Measurements from ENCODE around the gene MFN2.

MFN2 gene

DNA sequence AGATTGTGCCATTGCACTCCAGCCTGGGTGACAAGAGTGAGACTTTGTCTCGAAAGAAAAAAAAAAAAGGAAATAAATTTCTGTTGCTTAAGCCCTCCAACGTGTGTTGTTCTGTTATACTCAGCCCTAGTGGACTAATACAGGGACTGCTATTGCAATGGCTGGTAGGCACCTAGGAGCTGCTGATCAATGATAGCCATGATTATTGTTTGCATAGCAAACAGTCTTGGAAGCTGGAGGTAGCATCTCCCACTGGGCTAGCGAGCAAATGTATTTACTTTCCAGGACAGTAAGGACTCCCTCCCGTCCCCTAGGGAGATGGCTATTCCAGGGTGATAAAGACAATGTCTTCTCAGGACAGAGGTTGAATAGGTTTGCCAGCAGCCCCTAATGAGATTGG lies 69.4 kb downstream of the MFN2 start:
- no peak for DNase-seq (ENCODE audit: low read depth in 2 of 2)

DNA sequence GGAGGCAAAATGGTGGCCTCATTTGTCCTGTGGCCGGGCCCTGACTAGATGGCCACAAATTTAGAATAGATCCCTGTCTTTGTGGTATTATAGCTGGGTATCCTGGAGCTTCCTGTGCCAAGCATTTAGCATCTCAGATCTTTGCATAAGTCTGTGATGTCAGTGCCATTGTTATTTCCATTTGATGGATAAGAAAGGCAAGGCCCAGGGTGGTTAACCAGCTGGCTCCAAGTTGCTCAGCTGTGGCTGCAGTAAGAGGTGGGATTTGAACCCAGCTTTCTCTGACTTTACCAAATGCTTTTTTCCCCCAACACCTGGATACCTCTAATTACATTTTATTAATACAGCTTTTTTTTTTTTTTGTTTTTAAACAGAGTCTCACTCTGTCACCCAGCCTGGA lies 71.1 kb downstream of the MFN2 start:
- no peak for DNase-seq (ENCODE audit: low read depth in 2 of 2)

DNA sequence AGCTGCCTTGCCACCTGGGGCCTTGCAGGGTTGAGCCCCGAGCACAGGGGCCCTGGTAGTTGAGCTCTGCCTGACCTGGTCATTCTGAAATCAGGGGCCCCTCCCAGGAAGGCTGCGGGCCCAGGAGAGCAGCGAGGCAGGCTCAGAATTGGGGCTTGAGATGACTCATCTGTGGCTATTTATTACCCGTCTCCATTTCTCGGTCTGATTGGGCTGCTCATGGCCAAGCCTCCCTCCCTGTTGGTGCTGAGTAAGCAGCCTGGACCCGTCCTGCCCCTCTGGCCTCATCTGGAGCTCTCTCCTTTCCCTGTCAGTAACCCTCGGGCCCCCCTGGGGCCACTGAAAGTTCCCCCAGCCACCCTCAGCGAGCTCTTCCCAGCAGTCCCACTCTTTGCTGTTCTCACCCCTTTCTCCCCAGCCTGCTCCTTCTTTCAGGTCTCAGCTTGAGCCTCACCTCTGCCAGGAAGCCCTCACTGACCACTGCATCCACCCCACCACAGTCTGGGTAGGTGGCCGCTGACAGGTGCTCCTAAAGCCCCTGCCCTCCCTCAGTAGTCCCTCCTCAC lies 71.8 kb downstream of the MFN2 start:
- no peak for DNase-seq (ENCODE audit: low read depth in 2 of 2)

DNA sequence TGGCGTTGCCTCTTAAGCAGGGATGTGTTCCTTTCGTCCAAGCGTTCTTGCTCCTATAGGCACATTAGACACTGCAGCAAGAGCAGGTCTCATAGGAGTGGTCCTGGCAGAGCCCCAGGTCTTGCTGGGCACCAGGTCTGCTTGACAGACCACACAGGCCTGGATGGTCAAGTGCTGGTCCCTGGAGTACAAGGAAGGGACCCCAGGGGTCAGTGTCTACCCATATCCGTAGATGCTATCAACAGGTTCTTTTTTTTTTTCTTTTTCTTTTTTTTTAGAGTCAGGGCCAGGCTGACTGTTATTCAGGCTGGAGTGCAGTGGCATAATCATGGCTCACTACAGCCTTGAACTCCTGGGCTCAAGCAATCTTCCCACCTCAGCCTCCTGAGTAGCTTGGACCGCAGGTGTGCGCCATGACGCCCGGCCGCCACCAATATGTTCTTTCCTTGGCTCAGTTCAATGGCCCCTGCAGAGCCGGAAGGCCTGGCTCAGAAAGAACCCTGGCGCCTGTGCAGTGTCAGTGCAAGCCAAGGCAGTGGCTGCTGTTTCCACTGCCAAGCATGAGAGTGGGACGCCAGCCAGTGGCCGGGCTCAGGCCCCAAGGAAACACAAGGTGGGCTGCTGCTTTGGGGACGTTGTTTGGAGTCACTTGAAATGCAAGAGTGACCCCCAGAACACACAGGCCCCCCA lies 72.9 kb downstream of the MFN2 start:
- no peak for DNase-seq (ENCODE audit: low read depth in 2 of 2)

DNA sequence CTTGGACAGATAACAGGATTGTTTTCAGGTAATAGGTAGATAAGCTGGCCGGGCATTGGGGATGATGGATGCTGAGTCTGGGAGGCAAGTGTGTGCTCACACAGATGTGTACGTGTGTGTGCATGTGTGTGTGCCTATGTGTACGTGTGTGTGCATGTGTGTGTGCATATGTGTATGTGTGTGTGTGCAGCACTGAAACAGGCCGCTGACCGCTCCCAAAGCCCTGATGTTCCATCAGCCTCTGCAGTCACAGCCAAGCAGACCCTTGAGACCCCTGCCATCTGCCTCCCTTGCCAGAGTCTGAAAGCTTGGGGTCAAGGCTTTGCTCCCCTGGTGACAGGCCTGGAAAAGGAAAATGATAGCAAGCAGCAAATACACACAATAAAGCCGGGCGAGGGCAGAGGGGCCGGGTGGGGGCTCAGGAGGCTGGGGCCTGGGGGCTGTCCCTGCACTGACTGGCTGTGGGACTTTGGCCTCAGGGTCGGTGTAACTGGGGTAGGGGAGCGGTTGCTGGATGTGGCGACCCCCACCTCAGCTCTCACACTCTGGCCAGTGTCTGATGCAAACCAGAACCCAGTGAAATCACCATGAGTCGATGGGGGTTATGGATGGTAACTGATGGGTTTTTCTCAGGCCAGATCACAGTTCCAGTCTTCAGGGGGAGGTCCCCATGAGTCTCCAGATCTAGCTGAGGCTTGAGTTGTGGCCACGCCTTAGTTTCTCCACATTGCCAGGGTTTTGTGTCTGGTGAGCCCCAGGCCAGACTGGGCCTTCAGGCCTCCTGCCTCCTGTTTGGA lies 73.7 kb downstream of the MFN2 start:
- no peak for DNase-seq (ENCODE audit: low read depth in 2 of 2)

DNA sequence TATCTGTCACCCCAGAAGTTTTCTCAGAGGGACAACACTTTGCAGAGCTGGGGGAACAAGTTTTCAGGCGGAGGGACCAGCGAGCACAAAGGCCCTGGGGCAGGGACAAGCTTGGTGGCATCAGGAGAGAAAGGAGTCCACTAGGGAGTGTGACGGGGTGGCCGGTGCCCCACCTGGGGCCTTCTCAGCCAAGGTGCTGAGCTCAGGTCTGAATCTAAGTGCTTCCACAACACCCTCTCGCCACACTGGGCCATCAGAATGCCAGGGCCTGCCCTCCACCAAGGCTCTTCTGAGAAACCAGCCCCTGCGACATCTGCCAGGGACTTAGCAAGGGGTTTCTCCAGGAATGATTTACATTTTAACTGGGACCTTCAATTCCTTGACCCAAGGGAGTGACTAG lies 75.0 kb downstream of the MFN2 start:
- DNase-seq (ENCODE audit: low read depth in 2 of 2), result no peak

DNA sequence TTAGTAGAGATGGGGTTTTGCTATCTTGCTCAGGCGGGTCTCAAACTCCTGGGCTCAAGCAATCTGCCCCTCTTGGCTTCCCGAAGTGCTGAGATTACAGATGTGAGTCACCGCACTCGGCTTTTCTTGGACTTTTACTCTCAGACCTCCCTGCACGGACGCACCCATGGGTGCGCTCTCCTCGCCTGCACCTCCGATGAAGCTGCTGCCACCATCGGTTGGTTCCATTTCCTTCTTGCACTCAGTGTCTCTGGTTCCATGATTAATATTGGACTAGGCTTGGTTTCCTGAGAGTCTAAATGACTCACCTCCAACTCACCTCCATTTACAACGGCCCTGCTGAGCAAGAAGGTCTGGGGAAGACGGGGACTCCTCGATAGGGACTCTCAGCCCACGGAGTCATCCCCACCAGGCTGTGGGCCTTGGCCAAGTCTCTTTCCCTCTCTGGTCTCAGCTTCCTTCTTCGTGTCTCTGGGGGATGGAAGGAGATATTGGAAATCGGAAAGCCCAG lies 76.1 kb downstream of the MFN2 start:
- no peak for DNase-seq (ENCODE audit: low read depth in 2 of 2)

DNA sequence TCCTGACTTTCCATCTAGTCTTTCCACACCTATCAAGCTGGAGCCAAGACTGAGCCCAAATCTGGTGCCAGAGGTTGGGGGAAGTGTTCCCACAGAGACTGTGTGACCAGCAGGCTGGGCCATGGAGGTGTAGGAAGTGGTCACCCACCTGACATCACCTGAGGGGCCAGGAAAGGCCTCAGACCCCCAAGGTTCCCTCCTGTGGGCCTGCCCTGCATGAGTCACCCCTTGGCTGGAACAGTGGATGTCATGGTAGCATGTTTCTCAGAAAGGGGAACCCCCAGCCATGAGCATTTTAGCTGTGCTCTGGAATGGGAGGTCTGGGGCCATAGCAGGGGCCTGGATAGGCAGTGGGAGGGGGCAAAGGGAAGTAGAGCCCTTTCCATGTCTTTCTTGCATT lies 77.1 kb downstream of the MFN2 start:
- no peak for DNase-seq (ENCODE audit: low read depth in 2 of 2)

DNA sequence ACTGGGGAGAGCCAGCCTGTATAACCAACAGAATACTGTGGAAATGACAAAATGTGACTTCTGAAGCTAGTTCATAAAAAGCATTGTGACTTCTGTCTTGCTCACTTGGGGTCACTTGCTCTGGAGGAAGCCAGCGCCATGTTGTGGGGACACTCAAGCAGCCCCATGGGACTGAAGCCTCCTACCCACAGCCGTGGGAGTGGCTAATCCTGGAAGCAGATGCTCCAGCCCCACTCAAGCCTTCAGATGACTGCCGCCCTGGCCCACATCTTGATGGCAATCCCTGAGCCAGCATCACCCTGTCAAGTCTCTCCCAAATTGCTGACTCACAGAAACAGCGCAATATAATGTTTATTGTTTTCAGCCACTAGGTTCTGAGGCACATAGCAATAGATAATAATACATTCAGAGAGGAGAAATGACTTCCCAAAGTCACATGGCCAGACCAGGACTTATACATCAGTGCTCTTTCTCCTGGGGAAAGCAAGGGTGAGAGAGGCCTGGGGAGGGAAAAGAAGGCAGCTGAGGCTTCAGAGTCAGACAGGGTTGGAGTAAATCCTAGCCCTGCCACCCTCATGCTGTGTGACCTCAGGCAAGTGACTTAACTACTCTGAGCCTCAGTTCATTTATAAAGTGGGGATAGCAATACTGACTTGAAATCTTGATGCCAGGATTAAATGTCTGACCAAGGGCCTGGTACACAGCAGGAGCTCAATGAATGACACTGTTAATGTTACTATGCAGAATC lies 77.9 kb downstream of the MFN2 start:
- no peak for DNase-seq (ENCODE audit: low read depth in 2 of 2)

DNA sequence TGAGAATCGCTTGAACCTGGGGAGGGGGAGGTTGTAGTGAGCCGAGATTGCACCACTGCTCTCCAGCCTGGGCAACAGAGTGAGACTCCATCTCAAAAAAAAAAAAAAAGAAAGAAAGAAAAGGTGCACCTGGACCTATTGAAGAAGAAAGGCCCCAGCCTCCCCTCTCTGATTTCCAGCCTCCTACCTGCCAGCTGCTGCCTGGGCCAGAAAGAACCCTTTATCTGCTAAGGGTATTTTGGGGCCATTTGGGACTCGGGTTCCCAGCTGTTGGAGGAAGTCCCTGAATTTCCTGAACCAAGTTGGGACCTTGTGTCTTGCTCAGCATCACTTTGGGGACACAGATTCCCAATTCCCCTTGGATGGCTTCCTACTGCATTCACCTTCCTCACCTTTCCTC lies 79.0 kb downstream of the MFN2 start:
- no peak for DNase-seq (ENCODE audit: low read depth in 2 of 2)

DNA sequence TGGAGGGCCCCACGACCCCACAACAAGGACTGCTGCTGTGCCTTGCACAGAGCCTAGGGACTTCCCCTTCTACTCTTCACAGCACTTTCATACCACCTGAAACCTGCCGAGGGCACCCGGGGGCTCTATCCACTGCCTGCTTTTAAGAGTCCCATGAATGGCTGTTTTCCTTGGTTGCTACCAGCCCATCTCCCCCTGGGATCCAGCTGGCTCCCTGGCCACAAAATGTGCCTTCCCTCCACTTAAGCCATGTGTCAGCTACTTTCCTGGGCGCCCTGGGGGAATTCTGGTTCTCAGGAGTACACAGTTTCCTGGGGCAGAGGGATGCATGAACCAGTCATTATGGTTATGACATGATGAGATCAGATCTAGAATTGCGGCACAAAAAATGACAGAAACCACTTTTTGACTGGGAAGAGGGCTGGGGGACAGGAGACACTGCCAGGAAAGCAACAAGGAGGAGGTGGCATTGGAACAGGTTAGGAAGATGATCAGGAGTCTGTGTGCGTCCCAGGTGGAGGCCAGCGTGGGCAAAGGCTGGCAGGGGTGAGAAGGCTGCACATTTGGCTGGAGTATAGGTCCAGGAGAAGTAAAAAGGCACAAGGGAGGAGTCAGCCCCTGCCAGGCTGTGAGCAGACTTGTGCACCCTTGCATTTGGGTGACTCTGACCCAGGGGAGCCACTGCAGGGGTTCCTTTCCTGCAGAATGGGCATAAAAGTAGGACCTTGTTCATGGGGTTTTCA lies 79.6 kb downstream of the MFN2 start:
- no peak for DNase-seq (ENCODE audit: low read depth in 2 of 2)

DNA sequence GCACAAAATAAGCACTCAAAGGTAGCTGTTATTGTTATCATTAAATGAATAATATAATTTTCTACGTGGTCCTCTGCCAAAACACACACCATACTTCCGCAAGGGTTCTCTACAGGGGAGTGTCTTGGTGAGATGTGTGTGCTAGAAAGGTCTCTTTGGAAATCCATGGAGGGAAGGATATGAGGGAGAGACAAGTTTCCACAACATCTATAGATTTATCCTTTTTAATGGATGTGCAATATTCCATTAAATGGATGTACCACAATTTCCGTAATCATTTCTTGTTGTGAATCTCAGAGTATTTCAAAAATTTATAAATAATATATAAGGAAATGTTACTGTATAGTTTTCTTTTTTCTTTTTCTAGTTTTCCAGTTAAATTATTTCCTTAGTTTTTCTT lies 80.3 kb downstream of the MFN2 start:
- DNase-seq (ENCODE audit: low read depth in 2 of 2), result no peak
